Stimulated activated CD4-positive, alpha-beta T cell treated with anti-CD3 and anti-CD28 coated beads, TNF-alpha, amount 100 ng/mL, for 24 hours (primary cell): ENCODE results near the gene TSPY1.
"Not testable (repeated sequence)": the region's sequence is repeated elsewhere in the genome, so short reads cannot be mapped to it uniquely, and the experiment has no call there.

Experiments used
- DNase-seq, 3 experiments: peaks; one replicate each; pipeline ENCODE4 v3.0.0-alpha.2; 2020; ENCODE audit warnings: low read depth in 3 of 3

Gene TSPY1, protein sequence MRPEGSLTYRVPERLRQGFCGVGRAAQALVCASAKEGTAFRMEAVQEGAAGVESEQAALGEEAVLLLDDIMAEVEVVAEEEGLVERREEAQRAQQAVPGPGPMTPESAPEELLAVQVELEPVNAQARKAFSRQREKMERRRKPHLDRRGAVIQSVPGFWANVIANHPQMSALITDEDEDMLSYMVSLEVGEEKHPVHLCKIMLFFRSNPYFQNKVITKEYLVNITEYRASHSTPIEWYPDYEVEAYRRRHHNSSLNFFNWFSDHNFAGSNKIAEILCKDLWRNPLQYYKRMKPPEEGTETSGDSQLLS

DNA sequence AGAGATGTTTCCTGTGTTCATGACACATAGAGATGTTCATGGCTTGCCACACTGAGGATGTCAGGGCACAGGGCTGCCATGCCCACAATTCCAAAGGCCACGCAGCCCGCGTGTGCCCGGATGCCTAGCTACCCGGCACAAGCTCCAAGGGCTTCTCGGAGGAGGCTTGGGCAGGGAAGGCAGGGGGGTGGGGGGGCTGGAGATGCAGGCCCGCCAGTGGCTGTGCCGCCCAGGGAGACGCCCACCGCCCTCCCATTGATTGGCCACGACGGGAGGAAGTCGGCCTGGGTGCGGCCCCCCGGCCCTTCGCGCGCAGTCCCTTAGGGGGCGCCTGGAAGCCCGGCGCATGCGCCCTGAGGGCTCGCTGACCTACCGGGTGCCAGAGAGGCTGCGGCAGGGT, at the start of gene TSPY1:
TSPY1 (plus strand) TSS at position 301 of the 400 bp plus-strand sequence; CDS start at position 347, 46 bp downstream.
- not testable (repeated sequence) for DNase-seq

DNA sequence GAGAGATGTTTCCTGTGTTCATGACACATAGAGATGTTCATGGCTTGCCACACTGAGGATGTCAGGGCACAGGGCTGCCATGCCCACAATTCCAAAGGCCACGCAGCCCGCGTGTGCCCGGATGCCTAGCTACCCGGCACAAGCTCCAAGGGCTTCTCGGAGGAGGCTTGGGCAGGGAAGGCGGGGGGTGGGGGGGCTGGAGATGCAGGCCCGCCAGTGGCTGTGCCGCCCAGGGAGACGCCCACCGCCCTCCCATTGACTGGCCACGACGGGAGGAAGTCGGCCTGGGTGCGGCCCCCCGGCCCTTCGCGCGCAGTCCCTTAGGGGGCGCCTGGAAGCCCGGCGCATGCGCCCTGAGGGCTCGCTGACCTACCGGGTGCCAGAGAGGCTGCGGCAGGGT, 20.2 kb downstream of the TSPY1 start, which contains the start of gene TSPY9:
TSPY9 (plus strand) TSS at position 301 of the 400 bp plus-strand sequence; CDS start at position 347, 46 bp downstream.
- DNase-seq: not testable (repeated sequence)

DNA sequence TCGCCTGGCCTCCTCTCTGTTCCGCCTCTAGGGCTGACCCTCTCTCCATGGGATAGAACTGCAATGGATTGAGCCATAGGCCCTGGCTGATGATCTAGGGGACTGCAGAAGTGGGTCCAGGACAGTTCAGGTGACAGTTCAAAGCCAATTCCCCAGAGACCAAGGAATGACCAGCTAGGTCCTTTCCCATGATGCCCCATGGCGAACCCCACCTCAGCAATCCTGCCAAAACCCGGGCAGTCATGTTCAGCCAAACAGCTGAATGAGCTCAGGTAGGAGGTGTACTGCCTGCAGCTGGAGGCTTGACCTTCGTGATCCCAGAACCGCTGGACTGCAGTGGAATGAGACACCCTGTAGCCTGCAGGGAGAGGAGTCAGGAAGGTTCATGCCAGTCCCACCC, 37.6 kb downstream of the TSPY1 start:
- DNase-seq: not testable (repeated sequence)

DNA sequence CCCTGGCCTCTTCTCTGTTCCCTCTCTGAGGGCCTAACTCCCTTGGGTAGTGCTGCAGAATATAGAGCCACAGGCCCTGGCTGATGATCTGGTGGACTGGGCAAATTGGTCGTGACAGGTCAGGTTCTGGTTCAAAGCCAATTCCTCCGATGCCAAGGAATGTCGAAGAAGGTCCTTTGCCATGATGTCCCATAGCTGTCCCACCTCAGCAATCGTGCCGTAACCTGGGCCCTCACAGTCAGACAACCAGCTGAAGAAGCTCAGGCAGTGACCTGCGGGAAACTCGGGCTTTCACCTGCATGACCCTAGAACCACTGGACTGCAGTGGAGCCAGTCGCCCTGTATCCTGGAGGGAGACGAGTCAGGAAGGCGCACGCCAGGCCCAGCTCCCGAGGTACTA, 49.5 kb downstream of the TSPY1 start:
- DNase-seq: not testable (repeated sequence)
